Stimulated activated CD8-positive, alpha-beta memory T cell treated with anti-CD3 and anti-CD28 coated beads, Interleukin-7, amount 100 ng/mL, for 1 hour (primary cell): ENCODE data around the gene CILP.

Experiments used
- DNase-seq, 2 donors: peaks; one replicate each; pipeline ENCODE4 v3.0.0-alpha.2; 2020; ENCODE audit warnings: low read depth in 2 of 2

CILP gene

DNA sequence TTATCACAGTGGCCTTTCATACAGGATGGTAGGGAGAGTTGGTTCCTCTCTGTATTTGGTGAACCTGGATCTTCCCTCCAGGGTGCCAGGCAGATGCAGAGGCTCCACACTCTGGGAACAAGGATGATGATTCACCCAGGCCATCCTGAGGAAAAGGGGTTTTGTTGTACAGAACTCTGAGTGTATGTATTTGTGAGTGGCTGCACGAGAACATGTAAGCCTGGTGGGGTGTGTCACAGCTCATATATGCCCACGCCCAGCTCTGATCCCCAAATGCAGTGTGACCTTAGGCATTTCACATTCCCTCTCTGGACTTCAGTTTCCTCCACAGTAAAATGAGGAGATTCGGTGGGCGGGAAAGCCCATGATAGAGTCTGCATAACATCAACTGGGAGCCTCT, 11.6 kb upstream of the CILP start:
- DNase-seq, result no peak

DNA sequence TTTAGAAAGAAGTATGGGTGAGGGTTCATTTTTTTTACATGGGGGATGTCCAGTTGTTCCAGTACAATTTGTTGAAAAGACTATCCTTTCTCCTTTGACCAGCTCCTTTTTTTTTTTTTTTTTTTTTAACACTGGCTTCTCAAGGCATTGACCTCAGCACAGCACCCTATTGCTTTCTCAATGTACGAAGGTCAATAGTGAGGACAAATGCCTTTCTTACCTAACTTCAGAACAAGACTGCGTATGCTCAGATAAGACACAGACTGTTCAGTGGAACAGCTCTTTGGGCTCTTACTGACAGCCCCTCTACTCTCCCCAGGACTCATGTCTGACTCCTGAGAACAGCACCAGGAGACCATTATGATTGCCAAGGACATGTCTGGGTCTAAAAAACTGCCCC, 10.4 kb upstream of the CILP start:
- no peak for DNase-seq

DNA sequence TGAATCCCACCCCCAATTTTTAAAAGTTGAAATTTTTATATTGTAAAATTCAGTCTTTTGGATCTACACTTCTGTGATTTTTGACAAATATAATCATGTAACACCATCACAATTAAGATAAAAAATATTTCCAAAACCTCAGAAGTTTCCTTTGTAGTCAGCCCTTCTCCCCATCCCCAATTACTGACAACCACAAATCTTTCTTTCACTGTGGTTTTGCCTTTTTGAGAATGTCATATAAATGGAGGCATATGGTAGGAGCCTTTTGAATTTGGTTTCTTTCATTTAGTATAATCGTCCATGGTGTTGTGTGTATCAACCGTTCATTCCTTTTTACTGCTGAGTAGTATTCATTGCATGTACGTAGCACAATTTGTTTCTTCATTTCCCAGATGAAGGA, 7.9 kb upstream of the CILP start:
- DNase-seq, result no peak

DNA sequence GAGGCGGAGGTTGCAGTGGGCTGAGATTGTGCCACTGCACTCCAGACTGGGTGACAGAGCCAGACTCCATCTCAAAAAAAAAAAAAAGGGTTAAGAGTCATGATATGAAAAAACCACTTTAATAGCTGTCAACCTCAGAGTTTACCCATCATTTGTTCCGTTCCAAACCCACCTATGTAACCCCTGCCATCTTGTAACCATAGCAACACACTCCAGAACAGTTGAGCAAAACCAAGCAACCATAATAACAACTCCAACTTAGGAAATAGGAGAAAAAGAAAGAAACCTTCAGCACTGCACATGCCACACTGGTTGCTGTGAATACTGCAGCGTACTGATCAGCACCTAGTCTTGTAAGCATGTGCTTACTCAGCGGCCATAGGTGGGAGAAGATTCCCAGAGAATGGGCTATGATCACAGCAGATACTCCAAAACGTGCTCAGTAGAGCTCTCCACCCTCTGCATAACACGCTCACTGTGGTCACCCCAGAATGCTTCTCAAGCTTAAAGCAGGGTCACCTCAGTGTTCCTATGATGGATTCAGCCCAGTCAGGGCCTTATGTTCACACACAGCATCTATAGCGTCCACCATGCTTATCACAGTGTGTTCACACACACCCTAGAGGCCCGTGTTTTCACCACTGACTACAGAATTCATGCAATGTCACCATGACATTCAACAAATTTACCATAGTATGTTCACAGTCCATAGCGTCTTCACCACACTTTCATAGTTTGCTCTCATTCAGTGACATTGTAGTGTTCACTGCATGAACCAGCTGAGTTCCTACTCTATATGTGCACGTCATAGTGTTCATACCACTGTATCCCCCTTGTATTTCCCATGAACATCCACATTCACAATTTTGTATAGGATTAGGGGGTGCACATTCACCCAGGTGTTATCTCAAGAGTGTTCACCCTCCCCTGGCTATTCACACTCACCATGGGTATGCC, 6.5 kb upstream of the CILP start:
- DNase-seq, result no peak

DNA sequence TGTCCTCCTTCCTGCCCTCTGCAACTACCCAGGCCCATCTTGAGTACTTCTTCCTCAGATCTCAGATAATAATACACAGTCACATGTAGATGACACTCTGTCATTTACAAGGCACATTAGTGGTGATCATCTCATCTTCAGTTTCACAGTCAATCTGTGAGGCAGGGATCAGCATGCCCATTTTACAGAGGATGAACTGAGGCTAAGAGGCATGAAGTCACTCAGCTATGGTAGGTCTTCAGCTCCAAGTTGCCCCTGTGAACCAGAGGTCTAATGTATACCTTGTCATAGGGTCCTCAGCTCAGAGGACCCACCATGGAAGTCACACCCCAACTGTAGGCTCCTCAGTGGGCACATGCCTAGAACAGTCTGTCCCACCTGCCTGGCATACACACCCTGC, 4.2 kb upstream of the CILP start:
- DNase-seq, result no peak

DNA sequence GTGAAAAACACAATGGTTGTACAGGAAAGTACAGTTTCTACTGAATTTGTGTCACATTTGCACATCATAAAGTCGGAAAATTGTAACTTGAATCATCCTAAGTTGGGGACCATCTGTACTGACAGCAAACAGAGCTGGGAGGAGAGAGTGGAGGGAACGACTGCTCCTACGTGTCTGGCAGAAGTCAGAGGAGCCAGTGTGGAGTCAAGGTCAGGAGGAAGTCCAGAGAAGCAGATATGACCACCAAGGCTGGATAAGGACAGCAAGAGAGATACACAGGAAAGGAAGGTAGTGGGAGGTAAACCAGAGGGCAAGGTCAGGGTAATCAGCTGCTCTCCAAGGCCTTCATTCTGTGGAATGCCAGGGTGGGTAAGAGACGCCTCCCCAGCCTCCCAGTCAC, 2.7 kb upstream of the CILP start:
- no peak for DNase-seq

DNA sequence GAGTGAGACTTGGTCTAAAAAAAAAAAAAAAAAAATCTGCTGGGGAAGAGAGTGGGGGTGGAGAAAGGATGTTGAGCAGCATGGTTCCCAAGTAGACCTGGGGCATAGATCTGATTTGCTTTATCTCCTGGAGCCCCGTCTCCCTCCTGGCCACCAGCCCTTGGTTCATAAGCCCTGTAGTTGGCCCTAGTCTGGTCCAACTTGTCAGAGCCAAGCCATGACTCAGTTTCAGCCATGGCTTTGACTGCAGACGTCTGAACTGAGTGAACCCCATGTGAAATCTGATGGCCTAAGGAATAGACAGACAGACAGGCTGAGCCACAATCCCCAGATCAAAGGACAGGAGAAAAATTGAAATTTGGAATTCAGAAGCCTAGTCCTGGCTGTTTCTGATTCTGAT, 2.0 kb upstream of the CILP start:
- no peak for DNase-seq

DNA sequence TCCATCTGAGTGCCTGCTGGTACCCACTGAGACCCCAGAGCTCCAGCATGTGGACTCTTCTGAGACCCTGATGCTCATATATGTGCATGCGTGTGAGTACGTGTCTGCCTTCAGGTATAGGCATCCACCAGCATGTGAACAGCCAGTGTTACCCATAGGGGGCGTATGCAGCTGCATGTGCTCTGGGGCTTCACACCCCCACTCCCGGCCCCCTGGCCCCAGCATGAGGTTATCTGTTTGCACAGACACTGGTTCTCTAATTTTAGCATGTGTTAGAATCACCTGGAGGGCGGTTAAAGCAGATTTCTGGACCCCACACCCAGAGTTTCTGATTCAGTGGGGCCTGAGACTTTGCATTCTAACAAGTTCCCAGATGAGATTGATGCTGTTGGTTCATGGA, 824 bp upstream of the CILP start:
- DNase-seq, result no peak

DNA sequence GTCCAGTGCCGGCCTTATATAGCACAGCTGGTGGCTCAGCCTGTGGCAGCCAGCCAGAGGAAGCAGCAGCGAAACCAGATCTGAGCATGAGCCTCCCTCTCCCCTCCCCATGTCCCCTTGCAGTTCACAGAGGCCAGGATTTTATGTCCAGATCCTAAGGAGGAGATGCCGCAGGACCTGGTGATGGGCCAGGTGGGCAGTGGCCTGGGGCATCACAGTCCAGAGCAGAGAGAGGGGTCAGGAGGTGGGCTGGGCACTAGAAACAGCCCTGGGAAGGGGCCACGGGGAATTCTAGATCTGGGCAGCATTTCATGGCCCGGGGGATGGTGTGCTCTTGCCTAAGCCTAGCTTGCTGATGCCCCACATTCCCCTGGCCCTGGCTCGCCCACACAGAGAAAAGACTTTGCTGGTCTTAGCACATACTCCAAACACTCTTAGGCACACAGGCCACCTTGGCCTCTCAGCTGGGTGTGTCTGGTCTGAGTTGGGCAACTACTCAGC, 259 bp upstream of the CILP start:
- no peak for DNase-seq

DNA sequence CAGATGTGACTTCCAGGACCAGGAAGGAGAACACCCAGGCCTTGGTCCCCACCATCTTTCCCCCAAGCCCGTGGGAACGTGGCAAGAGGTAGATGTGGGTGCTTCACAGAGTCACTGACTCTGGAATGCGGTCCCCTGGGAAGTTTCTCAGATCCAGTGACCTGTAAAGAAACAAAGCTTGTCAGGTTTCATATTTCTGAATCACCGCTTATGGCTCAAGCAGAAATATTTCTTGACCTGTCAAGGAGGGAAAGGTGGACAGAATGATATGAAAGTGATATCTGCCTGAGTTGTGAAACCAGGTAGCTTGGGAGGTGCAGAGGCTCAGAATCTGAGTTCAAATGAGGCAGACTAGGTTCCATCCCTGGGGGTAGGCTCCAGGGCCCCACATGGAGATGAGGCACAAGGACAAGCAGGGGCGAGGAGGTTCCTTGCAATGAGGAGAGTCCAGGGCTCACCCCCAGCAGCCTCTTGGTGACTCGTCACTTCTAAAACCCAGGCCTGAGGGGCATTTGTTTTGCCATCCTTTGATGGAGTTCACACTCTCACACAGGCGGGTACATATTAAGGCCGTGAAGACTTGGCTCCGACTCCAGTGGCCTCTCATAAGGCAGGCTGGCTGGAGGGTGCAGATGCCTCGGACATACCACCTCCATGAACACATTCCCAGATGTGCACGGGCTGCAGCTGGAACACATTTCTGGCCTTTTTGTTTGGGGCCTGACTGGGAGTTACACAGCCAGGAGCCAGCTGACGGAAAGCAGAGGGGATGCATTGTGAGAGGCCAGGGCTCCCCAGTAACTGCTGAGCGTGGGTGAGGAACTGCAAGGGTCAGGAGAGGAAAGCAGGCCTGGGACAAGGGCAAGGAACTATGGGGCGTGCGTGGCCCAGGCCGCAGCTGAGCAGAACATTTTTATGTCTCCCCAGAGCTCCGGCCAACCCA, 1.3 kb downstream of the CILP start:
- no peak for DNase-seq

DNA sequence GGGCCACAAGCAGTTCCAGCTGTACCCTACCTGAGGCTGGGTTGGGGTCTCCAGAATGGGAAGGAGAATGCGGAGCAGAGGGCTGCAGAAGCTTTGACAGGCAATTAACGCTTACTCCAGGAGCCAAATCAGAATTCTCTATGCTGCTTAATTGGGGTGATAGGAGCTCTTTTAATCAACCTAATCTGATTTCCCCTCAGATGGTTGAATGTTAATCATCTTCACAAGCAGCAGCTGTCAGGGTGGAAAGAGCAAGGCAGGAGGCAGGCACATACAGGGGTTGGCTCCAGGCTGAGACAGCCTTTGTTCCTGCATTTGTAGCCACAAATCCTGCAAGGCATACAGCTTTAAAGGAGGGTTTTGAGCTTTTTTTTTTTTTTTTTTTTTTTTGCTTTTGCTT, 2.6 kb downstream of the CILP start:
- no peak for DNase-seq

DNA sequence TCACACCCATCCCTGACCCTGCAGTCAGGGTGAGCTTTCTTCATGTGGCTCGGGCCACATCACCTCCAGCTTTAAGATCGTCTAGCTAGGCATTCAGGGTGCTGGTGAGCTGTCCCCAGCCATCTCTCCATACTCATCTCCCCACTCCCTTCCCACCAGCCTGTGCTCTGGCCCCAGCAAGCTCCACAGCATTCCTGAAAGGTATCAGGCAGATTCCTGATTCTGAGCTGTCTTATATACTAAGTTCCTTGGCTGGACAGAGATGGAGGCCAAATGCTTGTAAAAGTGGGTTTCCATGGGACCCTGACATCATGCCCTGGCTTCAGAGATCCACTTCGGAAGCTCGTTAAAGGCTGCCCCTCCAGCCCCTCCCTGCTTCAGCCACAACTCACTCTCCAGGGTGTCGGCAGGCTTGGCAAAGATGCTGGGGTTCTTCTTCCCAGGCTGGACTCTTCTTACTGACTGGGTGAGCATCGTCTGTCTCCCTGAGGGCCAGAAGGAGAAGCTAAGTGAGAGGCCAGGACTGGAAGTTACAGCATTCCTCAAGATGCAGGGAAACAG, 3.9 kb downstream of the CILP start:
- DNase-seq, result no peak

DNA sequence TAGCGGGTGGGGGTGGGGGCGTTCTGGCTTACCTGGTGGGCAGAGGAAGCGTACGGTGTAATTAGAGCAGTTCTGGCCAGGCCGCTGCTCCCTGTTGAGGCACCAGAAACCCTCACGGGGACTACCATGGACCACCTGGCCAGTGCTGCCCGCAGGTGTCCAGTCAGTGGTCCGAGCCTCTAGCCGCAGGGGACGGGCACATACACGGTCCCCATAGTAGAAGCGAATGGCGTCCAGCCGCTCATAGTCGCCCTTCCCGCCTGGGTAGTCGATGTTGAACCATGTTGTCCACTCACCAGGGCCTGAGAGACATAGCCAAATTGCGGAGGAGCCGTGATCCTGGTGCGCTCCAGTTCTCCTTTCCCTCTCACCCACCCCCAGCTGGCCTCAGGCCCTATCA, 4.5 kb downstream of the CILP start:
- no peak for DNase-seq

DNA sequence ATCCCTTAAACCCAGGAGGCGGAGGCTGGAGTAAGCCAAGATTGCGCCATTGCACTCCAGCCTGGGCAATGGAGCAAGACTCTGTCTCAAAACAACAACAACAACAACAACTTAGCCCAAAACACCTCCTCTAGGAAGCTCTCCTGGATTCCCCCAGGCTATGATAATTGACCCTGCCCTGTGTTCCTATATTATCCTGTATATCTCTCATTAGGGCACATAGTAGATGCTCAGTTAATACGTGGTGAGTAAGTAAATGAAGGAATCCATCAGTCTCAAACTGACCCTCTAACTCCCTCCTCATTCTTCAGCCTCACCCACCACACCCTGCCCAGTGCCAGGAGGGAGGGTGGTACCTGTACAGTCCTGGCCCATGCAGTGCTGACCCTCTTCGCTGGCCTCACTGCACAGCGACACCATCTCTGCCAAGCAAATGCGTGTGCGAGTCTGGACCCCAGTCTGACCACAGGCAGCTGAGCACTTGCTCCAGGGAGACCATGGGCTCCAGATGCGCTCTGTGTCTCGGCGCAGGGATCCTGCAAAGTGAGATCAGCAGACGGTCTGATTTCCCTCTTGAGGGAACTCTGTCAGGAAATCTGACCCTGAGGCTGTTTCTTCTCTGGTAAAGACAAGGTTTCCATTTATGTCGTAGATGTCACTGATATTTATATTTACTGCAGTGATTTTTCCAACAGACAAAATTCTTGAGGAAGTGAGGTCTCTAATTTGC, 6.2 kb downstream of the CILP start:
- no peak for DNase-seq

DNA sequence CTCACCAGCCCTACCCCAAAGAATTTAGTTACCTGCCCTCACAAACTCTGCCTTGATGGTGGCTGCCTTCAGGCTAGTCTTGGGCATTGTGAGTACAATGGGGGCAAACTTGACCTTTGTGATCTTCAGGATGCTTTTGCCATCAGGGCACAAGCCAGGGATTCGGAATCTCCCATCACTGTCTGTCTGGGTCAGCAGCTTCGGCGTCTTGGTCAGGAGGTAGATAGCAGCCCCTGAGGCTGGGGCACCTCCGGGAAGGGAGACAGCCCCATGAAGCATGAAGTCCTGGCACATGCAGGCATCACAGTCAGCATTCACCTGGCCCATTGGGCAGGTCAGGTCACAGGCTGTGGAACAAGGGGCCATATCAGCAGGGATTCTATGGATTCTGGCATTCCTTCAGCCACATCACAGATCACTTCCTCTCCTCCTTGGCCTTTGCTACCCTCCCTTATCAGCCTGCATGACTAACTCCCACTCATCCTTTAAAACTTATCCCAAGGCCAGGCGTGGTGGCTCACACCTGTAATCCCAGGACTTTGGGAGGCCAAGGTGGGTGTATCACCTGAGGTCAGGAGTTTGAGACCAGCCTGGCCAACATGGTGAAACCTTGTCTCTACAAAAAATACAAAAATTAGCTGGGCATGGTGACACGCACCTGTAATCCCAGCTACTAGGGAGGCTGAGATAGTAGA, 6.9 kb downstream of the CILP start:
- no peak for DNase-seq

DNA sequence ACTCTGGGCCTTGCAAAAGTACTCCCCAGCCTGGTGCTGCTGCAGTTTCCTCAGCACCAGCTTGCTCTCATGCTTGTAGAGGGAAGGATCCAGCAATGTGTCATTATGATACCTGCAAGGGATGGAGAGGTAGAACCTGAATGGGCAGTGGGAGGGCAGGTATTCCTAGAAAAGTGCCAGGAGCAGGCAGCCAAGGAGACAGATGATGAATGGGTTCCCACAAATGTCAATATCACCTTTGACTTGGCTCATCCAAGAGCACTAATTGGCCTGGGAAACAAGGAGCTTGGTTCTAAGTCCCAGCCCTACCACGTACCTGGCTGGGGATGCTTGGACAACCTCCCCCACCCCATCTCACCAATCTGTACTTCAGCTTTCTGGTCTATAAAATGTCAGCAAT, 9.4 kb downstream of the CILP start:
- no peak for DNase-seq

DNA sequence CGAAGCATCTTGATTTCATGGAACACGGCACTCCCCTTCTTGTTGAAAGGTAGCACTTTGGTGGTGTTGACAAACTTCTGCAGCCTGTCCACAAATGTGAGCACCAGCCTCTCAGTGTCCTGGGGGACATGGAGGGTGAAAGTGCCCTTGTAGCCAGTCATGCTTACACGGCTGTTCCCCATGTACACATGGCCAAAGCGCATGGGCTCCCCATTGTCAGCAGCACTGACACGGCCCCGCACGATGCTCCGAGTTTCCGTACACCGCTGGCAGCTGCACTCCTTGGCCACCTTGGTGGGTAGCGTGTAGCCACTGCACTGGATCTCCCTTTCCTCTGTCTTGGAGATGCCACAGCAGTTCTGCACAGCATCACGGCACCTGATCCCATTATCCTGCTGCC, 12.7 kb downstream of the CILP start:
- DNase-seq, result no peak

DNA sequence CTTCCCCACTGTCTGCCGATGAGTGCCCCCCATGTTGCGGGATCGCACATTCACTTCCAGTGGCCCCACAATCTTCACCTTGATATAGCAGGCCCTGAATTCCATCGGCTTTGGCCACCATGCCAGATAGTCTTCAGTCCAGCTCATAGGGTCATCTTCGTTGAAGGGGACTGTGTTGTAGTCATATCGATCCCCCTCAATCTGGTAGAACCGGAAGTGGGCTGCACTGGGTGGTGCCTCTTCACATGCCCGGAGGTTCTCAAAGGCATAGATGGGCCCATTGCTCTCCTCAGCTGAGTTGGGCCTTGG, 14.0 kb downstream of the CILP start:
- DNase-seq, result no peak

DNA sequence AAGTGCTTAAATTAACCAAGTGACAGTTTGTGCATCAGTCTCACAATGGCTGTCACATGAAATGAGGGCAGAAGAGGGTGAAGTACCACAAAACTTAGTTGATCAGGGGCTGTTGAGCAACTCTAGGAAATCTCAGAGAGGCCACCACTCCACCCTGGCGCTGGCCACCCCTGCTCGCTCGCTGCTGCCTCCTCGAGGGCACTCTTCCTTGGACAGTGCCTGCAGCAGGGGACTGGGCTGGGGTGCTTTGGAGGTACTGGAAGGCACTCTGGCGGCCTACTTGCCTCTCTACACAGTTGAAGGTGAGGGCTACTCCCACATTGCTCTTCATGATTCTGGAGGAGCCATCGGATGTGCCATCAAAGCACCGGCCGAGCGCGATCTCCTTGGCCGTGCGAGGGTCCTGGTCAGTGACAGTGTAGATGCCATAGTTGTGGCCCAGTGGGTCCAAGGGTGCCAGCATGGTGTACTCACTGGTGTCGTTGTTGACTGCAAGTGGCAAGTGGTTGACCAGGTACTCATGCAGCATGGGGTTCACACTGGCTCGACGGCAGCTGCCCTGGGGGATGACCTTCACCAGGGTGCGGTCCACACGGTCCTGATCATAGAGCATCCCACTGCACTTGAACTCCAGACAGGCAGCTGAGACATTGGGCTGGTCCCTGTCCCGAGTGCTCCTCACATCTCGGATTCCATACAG, 14.5 kb downstream of the CILP start:
- DNase-seq, result no peak

DNA sequence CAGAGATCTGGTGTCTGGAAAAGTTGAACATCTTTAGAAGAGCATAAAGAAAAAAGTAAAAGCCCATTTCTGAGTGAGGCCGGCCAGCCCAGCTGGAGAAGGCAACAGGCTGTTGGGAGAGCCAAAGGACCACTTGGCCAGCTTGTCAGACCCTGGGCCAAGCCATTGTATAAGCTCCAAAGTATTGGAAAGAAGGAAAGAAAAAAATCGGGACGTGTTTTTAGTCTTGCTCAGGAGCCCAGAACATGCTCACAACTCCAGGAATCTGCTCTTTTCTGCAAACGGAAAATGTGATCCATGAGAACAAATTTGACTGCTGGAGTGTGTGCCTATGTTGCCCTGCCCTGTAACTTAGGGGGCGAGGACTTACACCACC, 15.7 kb downstream of the CILP start:
- DNase-seq, result no peak
